Activated effector memory CD4-positive, alpha-beta T cell treated with Interleukin-2 at 50 U/mL for 16 hours (primary cell): ENCODE measurements around the gene STX4.

Experiments used
- DNase-seq: peaks from one replicate; pipeline ENCODE4 v3.0.0-alpha.2; 2020

Gene STX4

DNA sequence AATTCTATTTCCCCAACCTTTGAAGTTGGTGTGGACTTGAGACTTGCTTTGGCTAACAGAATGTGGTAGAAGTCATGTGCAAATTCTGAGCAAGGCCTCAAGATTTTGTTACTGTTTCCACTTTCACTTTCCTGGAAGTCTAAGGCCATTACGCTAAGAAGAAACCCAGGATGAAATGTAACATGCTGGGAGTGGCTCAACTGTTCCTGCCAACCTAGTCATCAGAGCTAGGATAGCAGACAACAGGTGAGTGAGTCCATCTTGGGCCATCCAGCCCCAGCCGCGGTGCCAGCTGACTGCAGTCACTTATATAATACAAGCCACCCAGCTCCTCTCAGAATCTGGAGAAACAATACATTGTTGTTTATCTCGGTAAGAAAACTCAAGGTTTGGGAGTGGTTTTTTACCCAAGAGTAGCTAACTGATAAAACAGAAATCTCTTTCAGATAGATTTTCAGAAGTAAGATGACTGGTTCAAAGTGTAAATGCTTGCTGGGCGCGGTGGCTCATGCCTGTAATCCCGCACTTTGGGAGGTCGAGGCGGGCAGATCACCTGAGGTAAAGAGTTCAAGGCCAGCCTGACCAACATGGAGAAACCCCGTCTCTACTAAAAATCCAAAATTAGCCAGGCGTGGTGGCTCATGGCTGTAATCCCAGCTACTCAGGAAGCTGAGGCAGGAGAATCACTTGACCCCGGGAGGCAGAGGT lies 10.7 kb upstream of the STX4 start:
- no peak for DNase-seq

GRCh38 chr16:31023252-31023602 lies 10.1 kb upstream of the STX4 start:
- no peak for DNase-seq

- no peak for DNase-seq
Observed at GRCh38 chr16:31023627-31024226, 9.6 kb upstream of the STX4 start.

GRCh38 chr16:31025339-31025738 lies 8.0 kb upstream of the STX4 start:
- DNase-seq, result no peak

DNA sequence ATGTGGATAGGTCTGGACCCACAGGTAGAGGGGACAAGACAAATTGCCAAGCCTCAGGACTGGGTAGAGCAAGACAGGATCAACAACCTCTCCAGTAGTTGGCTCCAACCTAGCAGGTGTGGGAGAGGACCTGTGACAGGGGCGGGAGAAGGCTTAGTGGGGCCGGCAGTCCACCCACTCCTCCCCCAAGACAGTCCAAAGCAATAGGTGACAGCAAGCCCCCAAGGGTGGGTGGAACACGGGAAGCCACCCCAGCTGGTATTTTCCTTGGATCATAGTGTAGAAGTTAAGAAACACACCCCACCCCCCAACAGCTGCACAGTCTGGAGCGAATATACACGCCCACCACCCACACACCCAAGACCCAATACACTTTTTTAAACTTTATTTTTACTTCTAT lies 4.1 kb upstream of the STX4 start:
- no peak for DNase-seq

- no peak for DNase-seq
Observed at GRCh38 chr16:31031276-31031675, 2.1 kb upstream of the STX4 start.

GRCh38 chr16:31033709-31034492 lies 543 bp downstream of the STX4 start:
- DNase-seq, result peak; percentile 77

DNA sequence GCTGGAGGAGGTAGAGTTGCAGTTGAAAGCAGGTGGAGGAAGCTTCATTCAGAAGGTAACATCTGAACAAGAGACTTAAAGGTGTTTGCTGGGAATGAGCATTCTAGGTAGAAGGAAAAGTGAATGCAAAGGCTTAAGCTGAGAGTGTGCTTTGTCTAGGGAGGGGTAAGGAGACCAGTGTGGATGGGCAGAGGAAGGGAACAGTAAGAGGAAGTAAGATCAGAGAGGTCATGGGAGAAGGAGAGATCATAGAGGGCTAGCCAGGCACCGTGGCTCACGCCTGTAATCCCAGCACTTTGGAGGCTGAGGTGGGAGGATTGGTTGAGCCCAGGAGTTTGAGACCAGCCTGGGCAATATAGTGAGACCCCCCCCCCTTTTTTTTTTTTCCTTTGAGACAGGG lies 3.3 kb downstream of the STX4 start:
- DNase-seq, result no peak

- DNase-seq, result no peak
Observed at GRCh38 chr16:31038993-31039392, 5.6 kb downstream of the STX4 start.

DNA sequence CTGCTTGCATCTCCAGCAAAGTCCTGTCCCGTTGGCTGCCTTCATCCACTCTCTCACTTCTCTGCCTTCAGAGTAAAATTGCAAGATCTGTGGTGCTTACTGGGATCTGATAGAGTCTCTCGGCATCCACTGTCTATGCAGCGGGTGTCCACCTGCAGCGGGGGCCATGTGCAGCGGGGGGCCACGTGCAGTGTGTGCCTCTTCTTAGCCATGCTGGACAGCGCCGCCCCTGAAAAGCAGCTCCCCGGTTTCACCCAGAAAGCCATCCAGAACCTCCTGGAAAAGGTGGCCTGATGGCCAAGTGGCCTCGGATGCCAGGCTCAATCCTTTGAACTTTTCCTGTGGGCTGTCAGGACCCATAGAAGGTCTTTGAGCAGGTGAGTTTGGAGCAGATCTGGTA lies 9.5 kb downstream of the STX4 start:
- DNase-seq, result no peak

DNA sequence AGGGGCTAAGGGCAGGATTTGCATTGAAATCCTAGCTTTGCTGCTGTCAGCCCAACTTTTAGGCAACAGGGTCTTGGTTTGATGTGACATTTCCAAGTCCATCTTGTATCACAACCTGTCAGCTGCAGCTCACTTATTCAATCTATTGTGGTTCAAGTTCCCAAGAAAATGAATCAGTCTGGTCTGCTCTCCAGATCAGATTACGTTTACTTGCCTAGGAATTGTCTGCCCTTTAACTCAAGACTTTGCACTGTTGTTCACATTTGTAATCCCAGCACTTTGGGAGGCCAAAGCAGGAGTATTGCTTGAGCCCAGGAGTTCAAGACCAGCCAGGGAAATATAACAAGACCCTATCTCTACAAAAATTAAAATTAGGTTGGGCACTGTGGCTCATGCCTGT lies 10.0 kb downstream of the STX4 start:
- no peak for DNase-seq

DNA sequence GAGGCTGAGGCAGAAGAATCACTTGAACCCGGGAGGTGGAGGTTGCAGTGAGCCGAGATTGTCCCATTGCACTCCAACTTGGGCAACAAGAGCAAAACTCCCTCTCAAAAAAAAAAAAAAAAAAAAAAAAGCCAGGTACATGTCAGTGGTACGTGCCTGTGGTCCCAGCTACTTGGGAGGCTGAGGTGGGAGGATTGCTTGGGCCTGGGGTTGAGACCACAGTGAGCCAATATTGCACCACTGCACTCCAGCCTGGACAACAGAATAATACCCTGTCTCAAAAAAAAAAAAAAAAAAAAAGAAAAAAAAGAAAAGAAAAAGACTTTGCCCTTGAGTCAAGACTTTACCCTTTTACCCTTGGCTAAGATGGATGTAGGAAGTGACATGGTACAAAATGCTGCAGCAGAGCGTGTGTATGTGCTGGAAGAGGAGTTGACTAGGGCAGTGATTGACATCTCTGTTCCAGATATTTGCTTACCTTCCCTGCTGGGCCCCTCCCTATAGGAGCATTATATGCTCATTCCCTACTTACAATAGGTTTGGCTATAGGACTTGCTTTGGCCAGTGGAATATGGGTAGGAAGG lies 10.6 kb downstream of the STX4 start:
- no peak for DNase-seq

GRCh38 chr16:31050280-31051030 lies 17.1 kb downstream of the STX4 start:
- no peak for DNase-seq

DNA sequence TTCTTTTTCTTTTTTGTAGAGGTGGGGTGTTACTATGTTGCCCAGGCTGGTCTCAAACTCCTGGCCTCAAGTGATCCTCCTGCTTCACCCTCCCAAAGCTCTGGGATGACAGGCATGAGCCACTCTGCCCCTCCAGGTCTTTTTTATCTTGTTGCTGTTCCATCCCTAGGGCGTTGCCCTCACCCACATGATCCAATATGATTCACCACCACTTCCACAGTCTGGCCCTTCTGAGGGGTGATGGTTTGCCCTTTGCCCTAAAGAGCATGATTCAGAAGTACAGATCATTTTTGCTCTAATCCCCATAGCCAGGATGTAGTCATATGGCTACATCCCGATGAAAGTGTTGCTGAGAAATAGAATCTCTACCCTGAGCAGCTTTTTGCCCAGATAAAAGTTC lies 18.8 kb downstream of the STX4 start:
- no peak for DNase-seq

- no peak for DNase-seq
Observed at GRCh38 chr16:31055613-31056012, 22.3 kb downstream of the STX4 start.

- DNase-seq, result no peak
Observed at GRCh38 chr16:31061126-31061812, 27.9 kb downstream of the STX4 start.

GRCh38 chr16:31061813-31062440 lies 28.6 kb downstream of the STX4 start:
- DNase-seq, result no peak

DNA sequence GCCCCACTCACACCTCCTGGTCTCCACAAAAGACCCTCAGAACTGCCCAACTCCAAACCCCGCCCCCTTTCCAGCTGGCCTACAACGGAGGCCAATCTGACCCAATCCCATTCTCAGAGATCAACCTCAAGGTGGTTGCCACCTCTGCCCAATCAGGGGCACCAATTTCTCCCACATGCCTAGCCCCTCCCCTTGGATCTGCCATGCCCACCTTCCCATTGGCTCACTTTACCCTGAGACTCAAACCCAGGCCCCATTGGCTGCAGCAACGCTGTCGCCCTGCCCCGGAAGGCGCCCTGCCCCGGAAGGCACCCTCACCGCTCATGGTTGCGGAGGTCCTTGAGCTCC lies 30.1 kb downstream of the STX4 start:
- DNase-seq, result no peak

DNA sequence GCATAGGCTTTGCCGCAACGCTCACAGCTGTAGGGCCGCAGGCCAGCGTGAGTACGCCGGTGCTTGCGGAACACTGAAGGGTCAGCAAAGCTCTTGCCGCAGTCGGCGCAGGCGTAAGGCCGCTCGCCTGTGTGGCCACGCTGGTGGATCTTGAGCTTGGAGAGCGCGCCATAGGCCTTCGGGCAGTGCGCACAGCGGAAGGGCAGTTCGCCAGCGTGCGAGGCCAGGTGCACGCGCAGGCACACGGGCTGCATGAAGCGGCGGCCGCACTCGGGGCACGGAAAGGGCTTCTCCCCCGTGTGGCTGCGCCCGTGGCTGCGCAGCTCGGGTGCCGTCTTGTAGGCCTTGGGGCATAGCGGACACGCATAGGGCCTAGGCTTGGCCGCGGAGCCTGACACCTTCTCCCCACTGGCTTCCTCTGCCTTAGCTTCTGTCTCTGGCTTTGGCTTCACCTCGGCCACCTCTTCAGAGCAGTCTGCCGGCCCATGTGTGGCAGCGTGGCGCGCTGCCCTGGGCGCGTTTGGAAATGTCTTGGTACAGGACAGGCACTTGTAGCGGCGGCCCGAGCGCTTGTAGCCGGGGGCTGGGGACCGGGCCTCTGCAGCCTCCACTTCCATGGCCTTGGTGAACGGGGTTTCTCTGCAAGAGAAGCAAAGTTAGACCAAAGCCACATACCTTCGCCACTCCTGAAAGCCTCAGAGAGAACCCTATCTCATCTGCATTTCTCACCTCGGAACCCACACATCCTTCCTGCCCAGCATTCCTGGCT lies 30.7 kb downstream of the STX4 start:
- no peak for DNase-seq

- no peak for DNase-seq
Observed at GRCh38 chr16:31064882-31065461, 31.6 kb downstream of the STX4 start.

GRCh38 chr16:31067342-31067741 lies 34.0 kb downstream of the STX4 start:
- DNase-seq, result no peak
